Liver (tissue), 10 donors: ENCODE data around the gene CELF1. TPM values are rescaled to one million over a fixed set of nuclear protein-coding genes. Genes with fewer than 3 reads are reported as not detected.

ENCODE experiments used
- DNase-seq: peaks from one replicate; pipeline ENCODE4 v3.0.0-alpha.2; 2017; ENCODE audit warnings: low spot score
- H3K27ac ChIP-seq, 2 donors: one replicate each; pipeline ENCODE4 v1.7.0; 2013; ENCODE audit warnings: inconsistent platforms in 2 of 2, low read length in 2 of 2, control low read depth in 1 of 2, low read depth in 1 of 2, mild to moderate bottlenecking in 1 of 2
- H3K27me3 ChIP-seq, 4 donors: one replicate each; pipeline versions ENCODE4 v1.6.1 to v1.7.0; 2013; ENCODE audit warnings: low read length in 3 of 4, inconsistent platforms in 1 of 4, mild to moderate bottlenecking in 1 of 4, moderate library complexity in 1 of 4; ENCODE audit not compliant: control insufficient read depth in 4 of 4, insufficient read depth in 4 of 4
- H3K36me3 ChIP-seq, 4 donors: one replicate each; pipeline versions ENCODE4 v1.6.1 to v1.7.0; 2013; ENCODE audit warnings: low read length in 3 of 4, mild to moderate bottlenecking in 3 of 4, low read depth in 1 of 4, moderate library complexity in 1 of 4; ENCODE audit not compliant: control insufficient read depth in 4 of 4, insufficient read depth in 3 of 4
- H3K4me1 ChIP-seq, 4 donors: one replicate each; pipeline versions ENCODE4 v1.6.1 to v1.7.0; 2013; ENCODE audit warnings: low read length in 3 of 4, mild to moderate bottlenecking in 3 of 4, moderate library complexity in 1 of 4; ENCODE audit not compliant: control insufficient read depth in 4 of 4, insufficient read depth in 4 of 4
- H3K4me3 ChIP-seq, 3 donors: one replicate each; pipeline versions ENCODE4 v1.6.1 to v1.7.0; 2013; ENCODE audit warnings: low read length in 3 of 3, control low read depth in 1 of 3, low read depth in 1 of 3, mild to moderate bottlenecking in 1 of 3
- H3K9ac ChIP-seq, 2 donors: one replicate each; pipeline ENCODE4 v1.7.0; 2013; ENCODE audit warnings: low read length in 2 of 2, mild to moderate bottlenecking in 2 of 2, moderate library complexity in 2 of 2, control low read depth in 1 of 2, low read depth in 1 of 2
- H3K9me3 ChIP-seq, 4 donors: one replicate each; pipeline versions ENCODE4 v1.6.1 to v1.7.0; 2013; ENCODE audit warnings: low read length in 3 of 4; ENCODE audit not compliant: control insufficient read depth in 4 of 4
- ATF3 ChIP-seq: IDR thresholded peaks from 2 replicates; pipeline ENCODE4 v1.6.1; 2016; ENCODE audit warnings: antibody characterized with exemption
- EGR1 ChIP-seq, 2 donors: IDR thresholded peaks; 2 replicates each; pipeline ENCODE4 v1.6.1; 2016 to 2018; ENCODE audit warnings: antibody characterized with exemption in 2 of 2, low read depth in 2 of 2
- FOXA1 ChIP-seq: IDR thresholded peaks from 2 replicates; pipeline ENCODE4 v1.6.1; 2016; ENCODE audit warnings: antibody characterized with exemption
- FOXA2 ChIP-seq: IDR thresholded peaks from 2 replicates; pipeline ENCODE4 v1.6.1; 2016; ENCODE audit warnings: antibody characterized with exemption
- GABPA ChIP-seq, 2 donors: IDR thresholded peaks in 1 of 2; conservative IDR thresholded peaks in 1 of 2; 2 replicates each; pipeline ENCODE4 v1.6.1; 2016; ENCODE audit warnings: antibody characterized with exemption in 2 of 2, mild to moderate bottlenecking in 1 of 2, moderate library complexity in 1 of 2
- HNF4A ChIP-seq, 2 donors: conservative IDR thresholded peaks; 2 replicates each; pipeline ENCODE4 v1.6.1; 2016; ENCODE audit warnings: antibody characterized with exemption in 2 of 2, mild to moderate bottlenecking in 2 of 2
- HNF4G ChIP-seq: IDR thresholded peaks from 2 replicates; pipeline ENCODE4 v1.6.1; 2016; ENCODE audit warnings: antibody characterized with exemption
- JUND ChIP-seq, 2 donors: IDR thresholded peaks; 2 replicates each; pipeline ENCODE4 v1.6.1; 2016; ENCODE audit warnings: antibody characterized with exemption in 2 of 2
- MAX ChIP-seq: IDR thresholded peaks from 2 replicates; pipeline ENCODE4 v1.6.1; 2016; ENCODE audit warnings: antibody characterized with exemption
- NR2F2 ChIP-seq: IDR thresholded peaks from 2 replicates; pipeline ENCODE4 v1.6.1; 2016; ENCODE audit warnings: antibody characterized with exemption
- RAD21 ChIP-seq, 2 donors: IDR thresholded peaks; 2 replicates each; pipeline ENCODE4 v1.6.1; 2016; ENCODE audit warnings: antibody characterized with exemption in 2 of 2, mild to moderate bottlenecking in 2 of 2
- RXRA ChIP-seq, 2 donors: IDR thresholded peaks; 2 replicates each; pipeline ENCODE4 v1.6.1; 2017 to 2018; ENCODE audit warnings: antibody characterized with exemption in 2 of 2, mild to moderate bottlenecking in 1 of 2
- SP1 ChIP-seq: IDR thresholded peaks from 2 replicates; pipeline ENCODE4 v1.6.1; 2018; ENCODE audit warnings: antibody characterized with exemption, mild to moderate bottlenecking
- TAF1 ChIP-seq: conservative IDR thresholded peaks from 2 replicates; pipeline ENCODE4 v1.6.1; 2016; ENCODE audit warnings: antibody characterized with exemption, mild to moderate bottlenecking
- YY1 ChIP-seq: IDR thresholded peaks from 2 replicates; pipeline ENCODE4 v1.6.1; 2016; ENCODE audit warnings: antibody characterized with exemption, mild to moderate bottlenecking
- ZBTB33 ChIP-seq: IDR thresholded peaks from 2 replicates; pipeline ENCODE4 v1.6.1; 2016; ENCODE audit warnings: antibody characterized with exemption
- WGBS: extraction: QIAGEN DNeasy Blood & Tissue Kit; methylation state at CpG from one replicate; pipeline ENCODE4 v1.1.7; 2013; 5-methylcytosine and 5-hydroxymethylcytosine counted together
- polyA plus RNA-seq, 2 donors: library from polyadenylated mRNA; stranded (reverse) in 1 of 2; unstranded in 1 of 2; fragments of 200-250 nt in 1 of 2; fragments of >200 nt in 1 of 2; fragmentation: Nextera tagmentation in 1 of 2; extraction: Ambion mirVana in 1 of 2; gene quantifications; one replicate each; pipeline versions ENCODE4 v1.2.1 to v1.2.3, GENCODE V29; 2013 to 2015
- small RNA-seq: library from RNA; depleted of rRNA; stranded (forward); fragments of <200 nt; gene quantifications from one replicate; pipeline ENCODE3, GENCODE V24; 2014
- total RNA-seq, 2 donors: library from RNA; depleted of rRNA; stranded (reverse); fragments of >200 nt; gene quantifications; one replicate each; pipeline ENCODE4 v1.2.3, GENCODE V29; 2014
- donor health status: healthy.
- donor health status: healthy.
- donor health status: healthy.
- donor health status: healthy.
- donor health status: healthy.

The CELF1 gene
- total and polyA plus RNA-seq, 4 donors, result 23.5 to 139 (median 60.3) TPM

- 93% methylated on average over 6 of the region's 6 CpGs for WGBS
- H3K4me3 ChIP-seq, result no peak overlapping the region
- no peaks in the 10 kb centered on the region for H3K9me3 ChIP-seq
- no peak for DNase-seq
- H3K9ac ChIP-seq, result no peak overlapping the region
- no peaks in the 10 kb centered on the region for H3K4me1 ChIP-seq
- no peaks in the 10 kb centered on the region for H3K27me3 ChIP-seq
- no peak overlapping the region for H3K27ac ChIP-seq
- H3K36me3 ChIP-seq, result peaks cover 11 to 59% (median 25%) of the 10 kb centered on the region in 4 donors
- TF ChIP-seq EGR1 (IDR thresholded peaks at IDR 0.05; ENCODE audit: low read depth in 2 of 2) (no peak), YY1 (no peak), HNF4G (no peak), GABPA (IDR thresholded peaks at IDR 0.05 in 1 of 2, conservative IDR thresholded peaks at IDR 0.05 in 1 of 2) (no peak)
Observed at GRCh38 chr11:47417712-47418111, 135.2 kb downstream of the CELF1 start.

GRCh38 chr11:47415949-47416472 is 136.9 kb downstream of the CELF1 start:
- H3K4me1 ChIP-seq, result no peaks in the 10 kb centered on the region
- H3K27ac ChIP-seq, result no peak overlapping the region
- peaks cover 6 to 50% (median 21%) of the 10 kb centered on the region in 4 donors for H3K36me3 ChIP-seq
- H3K4me3 ChIP-seq, result no peak overlapping the region
- no peak for TF ChIP-seq YY1
- TF ChIP-seq FOXA1, result no peak
- TF ChIP-seq RXRA (IDR thresholded peaks at IDR 0.05), result no peak
- TF ChIP-seq ZBTB33, result no peak
- TF ChIP-seq ATF3, result no peak
- no peak for TF ChIP-seq HNF4A (conservative IDR thresholded peaks at IDR 0.05)
- no peak for TF ChIP-seq TAF1
- TF ChIP-seq GABPA (IDR thresholded peaks at IDR 0.05 in 1 of 2, conservative IDR thresholded peaks at IDR 0.05 in 1 of 2), result no peak
- TF ChIP-seq NR2F2, result no peak
- no peak for TF ChIP-seq MAX
- no peak for TF ChIP-seq JUND (IDR thresholded peaks at IDR 0.05)
- no peak for TF ChIP-seq HNF4G
- TF ChIP-seq RAD21 (IDR thresholded peaks at IDR 0.05), result no peak
- TF ChIP-seq EGR1 (IDR thresholded peaks at IDR 0.05; ENCODE audit: low read depth in 2 of 2), result no peak
- TF ChIP-seq FOXA2, result no peak
- no peak for TF ChIP-seq SP1
- no peak for DNase-seq
- WGBS, result 56% methylated on average over 13 of the region's 13 CpGs
- H3K9me3 ChIP-seq, result no peaks in the 10 kb centered on the region
- H3K27me3 ChIP-seq, result no peaks in the 10 kb centered on the region
- H3K9ac ChIP-seq, result no peak overlapping the region

Small RNA genes within 50 kb of the gene (small RNA-seq; reads per million reads assigned to genes)
- gene RN7SL652P (not detected), gene RNU5E-10P (not detected)

Other genes with a start within 250 kb of the CELF1 start
- gene MYBPC3, start 200.4 kb downstream of the CELF1 start, total RNA-seq, result under 1 TPM in 1 of 2 donors, not detected in 1; 0.25 TPM
- gene MYBPC3, start 200.4 kb downstream of the CELF1 start, polyA plus RNA-seq, result under 1 TPM in 1 of 2 donors, not detected in 1; 0.01 TPM
- gene SPI1, start 174.6 kb downstream of the CELF1 start, total RNA-seq, result 10 to 100 TPM; 12.5 to 14.2 TPM
- 10 to 100 TPM in 1 of 2 donors, 1 to 10 TPM in 1; 2.3 to 14.4 TPM for gene SPI1, start 174.6 kb downstream of the CELF1 start, polyA plus RNA-seq
- 10 to 100 TPM in 1 of 2 donors, 1 to 10 TPM in 1; 8.2 to 13.0 TPM for gene SLC39A13, start 144.5 kb downstream of the CELF1 start, total RNA-seq
- 10 to 100 TPM in 1 of 2 donors, 1 to 10 TPM in 1; 8.4 to 17.5 TPM for gene SLC39A13, start 144.5 kb downstream of the CELF1 start, polyA plus RNA-seq
- 10 to 100 TPM; 58.0 to 96.6 TPM for gene PSMC3, start 126.7 kb downstream of the CELF1 start, total RNA-seq
- gene PSMC3, start 126.7 kb downstream of the CELF1 start, polyA plus RNA-seq, result 100 to 1,000 TPM; 110 TPM
- gene RAPSN, start 104.0 kb downstream of the CELF1 start, total RNA-seq, result under 1 TPM in 1 of 2 donors, not detected in 1; 0.59 TPM
- under 1 TPM; 0.12 to 0.28 TPM for gene RAPSN, start 104.0 kb downstream of the CELF1 start, polyA plus RNA-seq
- gene PTPMT1, start 12.5 kb upstream of the CELF1 start, total RNA-seq, result 10 to 100 TPM; 28.7 to 40.4 TPM
- 10 to 100 TPM; 32.9 to 34.1 TPM for gene PTPMT1, start 12.5 kb upstream of the CELF1 start, polyA plus RNA-seq
- 10 to 100 TPM in 1 of 2 donors, 1 to 10 TPM in 1; 9.1 to 12.0 TPM for gene KBTBD4, start 25.8 kb upstream of the CELF1 start, total RNA-seq
- 1 to 10 TPM; 5.6 to 8.2 TPM for gene KBTBD4, start 25.8 kb upstream of the CELF1 start, polyA plus RNA-seq
- gene NDUFS3, start 25.9 kb upstream of the CELF1 start, total RNA-seq, result 10 to 100 TPM; 43.8 to 55.0 TPM
- gene NDUFS3, start 25.9 kb upstream of the CELF1 start, polyA plus RNA-seq, result 100 to 1,000 TPM in 1 of 2 donors, 10 to 100 TPM in 1; 80.6 to 101 TPM
- gene FAM180B, start 33.5 kb upstream of the CELF1 start, total RNA-seq, result not detected
- not detected for gene FAM180B, start 33.5 kb upstream of the CELF1 start, polyA plus RNA-seq
- 1 to 10 TPM in 1 of 2 donors, under 1 TPM in 1; 0.42 to 1.8 TPM for gene C1QTNF4, start 41.3 kb upstream of the CELF1 start, total RNA-seq
- under 1 TPM; 0.08 to 0.22 TPM for gene C1QTNF4, start 41.3 kb upstream of the CELF1 start, polyA plus RNA-seq
- 100 to 1,000 TPM in 1 of 2 donors, 10 to 100 TPM in 1; 62.5 to 129 TPM for gene MTCH2, start 89.4 kb upstream of the CELF1 start, total RNA-seq
- gene MTCH2, start 89.4 kb upstream of the CELF1 start, polyA plus RNA-seq, result 100 to 1,000 TPM; 123 to 304 TPM
- gene AGBL2, start 162.2 kb upstream of the CELF1 start, total RNA-seq, result 1 to 10 TPM; 1.7 to 3.0 TPM
- 1 to 10 TPM in 1 of 2 donors, under 1 TPM in 1; 0.36 to 3.6 TPM for gene AGBL2, start 162.2 kb upstream of the CELF1 start, polyA plus RNA-seq
- gene FNBP4, start 214.2 kb upstream of the CELF1 start, total RNA-seq, result 10 to 100 TPM; 33.2 to 66.8 TPM
- 10 to 100 TPM; 10.9 to 23.9 TPM for gene FNBP4, start 214.2 kb upstream of the CELF1 start, polyA plus RNA-seq